ENCODE data around the gene TAS1R3. TPM values are rescaled to one million over a fixed set of nuclear protein-coding genes. Genes with fewer than 3 reads are reported as not detected.

The TAS1R3 gene
- total and polyA plus RNA-seq, 10 of the 15 experiments (the other 5 are each of a cell fraction or from before 2014, with no cell fraction given) = 0.04 to 0.51 (median 0.08) TPM; not detected in 3

DNA sequence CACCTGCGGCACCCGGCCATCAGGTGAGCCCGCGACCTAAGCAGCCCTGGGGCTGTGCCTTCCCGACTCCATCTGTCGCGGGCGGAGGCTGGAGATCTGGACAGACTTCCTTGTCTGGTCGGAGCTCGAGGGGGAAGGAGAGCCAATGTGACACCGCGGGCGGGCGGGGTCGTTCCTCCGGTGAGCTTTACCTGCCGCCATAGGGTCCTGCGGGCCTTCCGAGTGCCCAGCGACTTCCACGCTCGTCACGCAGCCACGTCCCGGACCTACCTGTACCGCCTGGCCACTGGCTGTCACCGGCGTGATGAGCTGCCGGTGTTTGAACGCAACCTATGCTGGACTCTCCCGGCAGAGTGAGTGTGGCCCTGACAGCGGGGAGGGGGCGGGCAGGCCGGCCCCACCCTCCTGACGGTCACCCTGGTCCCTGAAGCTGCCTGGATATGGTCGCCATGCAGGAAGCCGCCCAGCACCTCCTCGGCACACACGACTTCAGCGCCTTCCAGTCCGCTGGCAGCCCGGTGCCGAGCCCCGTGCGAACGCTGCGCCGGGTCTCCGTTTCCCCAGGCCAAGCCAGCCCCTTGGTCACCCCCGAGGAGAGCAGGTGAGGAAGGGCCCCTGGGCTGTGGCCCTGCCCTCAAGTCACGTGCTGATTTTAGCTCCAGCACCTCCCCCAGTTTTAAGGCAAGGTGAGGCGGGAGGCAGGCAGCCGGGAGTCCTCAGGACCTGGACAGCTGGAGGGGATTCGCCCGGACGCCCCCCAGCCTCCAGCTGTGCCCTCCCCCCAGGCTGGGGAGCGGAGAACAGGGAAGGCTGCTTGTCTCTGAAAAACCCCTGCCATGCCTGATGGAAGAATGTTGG lies 21.6 kb upstream of the TAS1R3 start (continued):
- TF ChIP-seq, protein P1, sequence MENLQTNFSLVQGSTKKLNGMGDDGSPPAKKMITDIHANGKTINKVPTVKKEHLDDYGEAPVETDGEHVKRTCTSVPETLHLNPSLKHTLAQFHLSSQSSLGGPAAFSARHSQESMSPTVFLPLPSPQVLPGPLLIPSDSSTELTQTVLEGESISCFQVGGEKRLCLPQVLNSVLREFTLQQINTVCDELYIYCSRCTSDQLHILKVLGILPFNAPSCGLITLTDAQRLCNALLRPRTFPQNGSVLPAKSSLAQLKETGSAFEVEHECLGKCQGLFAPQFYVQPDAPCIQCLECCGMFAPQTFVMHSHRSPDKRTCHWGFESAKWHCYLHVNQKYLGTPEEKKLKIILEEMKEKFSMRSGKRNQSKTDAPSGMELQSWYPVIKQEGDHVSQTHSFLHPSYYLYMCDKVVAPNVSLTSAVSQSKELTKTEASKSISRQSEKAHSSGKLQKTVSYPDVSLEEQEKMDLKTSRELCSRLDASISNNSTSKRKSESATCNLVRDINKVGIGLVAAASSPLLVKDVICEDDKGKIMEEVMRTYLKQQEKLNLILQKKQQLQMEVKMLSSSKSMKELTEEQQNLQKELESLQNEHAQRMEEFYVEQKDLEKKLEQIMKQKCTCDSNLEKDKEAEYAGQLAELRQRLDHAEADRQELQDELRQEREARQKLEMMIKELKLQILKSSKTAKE (IDR thresholded peaks at IDR 0.05; ENCODE audit: low read depth, poor library complexity, severe bottlenecking) = no peak
- TF ChIP-seq, protein P2, sequence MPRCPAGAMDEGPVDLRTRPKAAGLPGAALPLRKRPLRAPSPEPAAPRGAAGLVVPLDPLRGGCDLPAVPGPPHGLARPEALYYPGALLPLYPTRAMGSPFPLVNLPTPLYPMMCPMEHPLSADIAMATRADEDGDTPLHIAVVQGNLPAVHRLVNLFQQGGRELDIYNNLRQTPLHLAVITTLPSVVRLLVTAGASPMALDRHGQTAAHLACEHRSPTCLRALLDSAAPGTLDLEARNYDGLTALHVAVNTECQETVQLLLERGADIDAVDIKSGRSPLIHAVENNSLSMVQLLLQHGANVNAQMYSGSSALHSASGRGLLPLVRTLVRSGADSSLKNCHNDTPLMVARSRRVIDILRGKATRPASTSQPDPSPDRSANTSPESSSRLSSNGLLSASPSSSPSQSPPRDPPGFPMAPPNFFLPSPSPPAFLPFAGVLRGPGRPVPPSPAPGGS (IDR thresholded peaks at IDR 0.05; ENCODE audit: borderline replicate concordance, insufficient read depth, low read depth, low read length, poor library complexity, severe bottlenecking) = peak; percentile 32
- TF ChIP-seq CBX3 (IDR thresholded peaks at IDR 0.05; ENCODE audit: borderline replicate concordance, low read depth) (no peak), HCFC1 (IDR thresholded peaks at IDR 0.05; ENCODE audit: low read length) (no peak), MTA3 (IDR thresholded peaks at IDR 0.05; ENCODE audit: borderline replicate concordance, low read length) (no peak), RELA (IDR thresholded peaks at IDR 0.05; ENCODE audit: borderline replicate concordance, partially characterized antibody) (no peak), SUZ12 (IDR thresholded peaks at IDR 0.05; ENCODE audit: unreplicated experiment) (no peak), POLR2A (IDR thresholded peaks at IDR 0.05; ENCODE audit: low read depth, low read length) (peak; percentile 27; the same call in 1 of the 2 replicates), TBL1XR1 (IDR thresholded peaks at IDR 0.05; ENCODE audit: low read depth, low read length) (no peak), JUNB (IDR thresholded peaks at IDR 0.05) (no peak), KLF5 (IDR thresholded peaks at IDR 0.05; ENCODE audit: partially characterized antibody) (no peak), RAD21 (IDR thresholded peaks at IDR 0.05; ENCODE audit: insufficient read depth, low read depth, low read length) (no peak), EGR1 (IDR thresholded peaks at IDR 0.05; ENCODE audit: borderline replicate concordance in 1 of 2, low read depth in 2 of 2, low read length in 2 of 2) (no peak), NBN (IDR thresholded peaks at IDR 0.05) (no peak), BRCA1 (IDR thresholded peaks at IDR 0.05; ENCODE audit: low read depth, low read length) (no peak), IKZF2 (IDR thresholded peaks at IDR 0.05) (no peak), ZNF274 (IDR thresholded peaks at IDR 0.05; ENCODE audit: insufficient read depth, insufficient read length) (no peak)
- TF ChIP-seq, protein P3, sequence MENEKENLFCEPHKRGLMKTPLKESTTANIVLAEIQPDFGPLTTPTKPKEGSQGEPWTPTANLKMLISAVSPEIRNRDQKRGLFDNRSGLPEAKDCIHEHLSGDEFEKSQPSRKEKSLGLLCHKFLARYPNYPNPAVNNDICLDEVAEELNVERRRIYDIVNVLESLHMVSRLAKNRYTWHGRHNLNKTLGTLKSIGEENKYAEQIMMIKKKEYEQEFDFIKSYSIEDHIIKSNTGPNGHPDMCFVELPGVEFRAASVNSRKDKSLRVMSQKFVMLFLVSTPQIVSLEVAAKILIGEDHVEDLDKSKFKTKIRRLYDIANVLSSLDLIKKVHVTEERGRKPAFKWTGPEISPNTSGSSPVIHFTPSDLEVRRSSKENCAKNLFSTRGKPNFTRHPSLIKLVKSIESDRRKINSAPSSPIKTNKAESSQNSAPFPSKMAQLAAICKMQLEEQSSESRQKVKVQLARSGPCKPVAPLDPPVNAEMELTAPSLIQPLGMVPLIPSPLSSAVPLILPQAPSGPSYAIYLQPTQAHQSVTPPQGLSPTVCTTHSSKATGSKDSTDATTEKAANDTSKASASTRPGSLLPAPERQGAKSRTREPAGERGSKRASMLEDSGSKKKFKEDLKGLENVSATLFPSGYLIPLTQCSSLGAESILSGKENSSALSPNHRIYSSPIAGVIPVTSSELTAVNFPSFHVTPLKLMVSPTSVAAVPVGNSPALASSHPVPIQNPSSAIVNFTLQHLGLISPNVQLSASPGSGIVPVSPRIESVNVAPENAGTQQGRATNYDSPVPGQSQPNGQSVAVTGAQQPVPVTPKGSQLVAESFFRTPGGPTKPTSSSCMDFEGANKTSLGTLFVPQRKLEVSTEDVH (IDR thresholded peaks at IDR 0.05; ENCODE audit: low read depth, partially characterized antibody) = no peak
- TF ChIP-seq, protein P4, sequence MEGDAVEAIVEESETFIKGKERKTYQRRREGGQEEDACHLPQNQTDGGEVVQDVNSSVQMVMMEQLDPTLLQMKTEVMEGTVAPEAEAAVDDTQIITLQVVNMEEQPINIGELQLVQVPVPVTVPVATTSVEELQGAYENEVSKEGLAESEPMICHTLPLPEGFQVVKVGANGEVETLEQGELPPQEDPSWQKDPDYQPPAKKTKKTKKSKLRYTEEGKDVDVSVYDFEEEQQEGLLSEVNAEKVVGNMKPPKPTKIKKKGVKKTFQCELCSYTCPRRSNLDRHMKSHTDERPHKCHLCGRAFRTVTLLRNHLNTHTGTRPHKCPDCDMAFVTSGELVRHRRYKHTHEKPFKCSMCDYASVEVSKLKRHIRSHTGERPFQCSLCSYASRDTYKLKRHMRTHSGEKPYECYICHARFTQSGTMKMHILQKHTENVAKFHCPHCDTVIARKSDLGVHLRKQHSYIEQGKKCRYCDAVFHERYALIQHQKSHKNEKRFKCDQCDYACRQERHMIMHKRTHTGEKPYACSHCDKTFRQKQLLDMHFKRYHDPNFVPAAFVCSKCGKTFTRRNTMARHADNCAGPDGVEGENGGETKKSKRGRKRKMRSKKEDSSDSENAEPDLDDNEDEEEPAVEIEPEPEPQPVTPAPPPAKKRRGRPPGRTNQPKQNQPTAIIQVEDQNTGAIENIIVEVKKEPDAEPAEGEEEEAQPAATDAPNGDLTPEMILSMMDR (IDR thresholded peaks at IDR 0.05 in 2 of 3, conservative IDR thresholded peaks at IDR 0.05 in 1 of 3; ENCODE audit: control insufficient read depth in 2 of 3, extremely low read depth in 1 of 3, insufficient read depth in 1 of 3, low read depth in 3 of 3, low read length in 3 of 3) = no peak
- TF ChIP-seq, protein P5, sequence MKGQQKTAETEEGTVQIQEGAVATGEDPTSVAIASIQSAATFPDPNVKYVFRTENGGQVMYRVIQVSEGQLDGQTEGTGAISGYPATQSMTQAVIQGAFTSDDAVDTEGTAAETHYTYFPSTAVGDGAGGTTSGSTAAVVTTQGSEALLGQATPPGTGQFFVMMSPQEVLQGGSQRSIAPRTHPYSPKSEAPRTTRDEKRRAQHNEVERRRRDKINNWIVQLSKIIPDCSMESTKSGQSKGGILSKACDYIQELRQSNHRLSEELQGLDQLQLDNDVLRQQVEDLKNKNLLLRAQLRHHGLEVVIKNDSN (IDR thresholded peaks at IDR 0.05; ENCODE audit: borderline replicate concordance, extremely low read length, insufficient read depth, low read depth, low read length) = peak; percentile 59

All from GM12878 (cell line).